Measurements from ENCODE around the gene PCBP3. TPM values are rescaled to one million over a fixed set of nuclear protein-coding genes. Genes with fewer than 3 reads are reported as not detected.

PCBP3 gene
- total RNA-seq, 6 experiments from 2014 or later: not detected

- Mint-ChIP-seq H3K4me3 (no peak overlapping the region), H3K4me1 (ENCODE audit: low read depth) (no peaks in the 10 kb centered on the region; the same call in none of the 2 replicates), H3K27ac (no peak overlapping the region), H3K9me3 (no peaks in the 10 kb centered on the region), H3K36me3 (ENCODE audit: low read depth) (no peaks in the 10 kb centered on the region), H3K27me3 (ENCODE audit: insufficient read depth) (peaks cover 11% of the 10 kb centered on the region)
- DNase-seq: no peak
- no peak for TF ChIP-seq CTCF (IDR thresholded peaks at IDR 0.05)
These were observed 279.1 kb downstream of the PCBP3 start for GRCh38 chr21:45922648-45923047.

- H3K27ac Mint-ChIP-seq: no peak overlapping the region
- no peaks in the 10 kb centered on the region for H3K9me3 Mint-ChIP-seq
- peak; percentile 74 for DNase-seq
- H3K4me1 Mint-ChIP-seq (ENCODE audit: low read depth): no peaks in the 10 kb centered on the region; the same call in 1 of the 2 replicates
- H3K36me3 Mint-ChIP-seq (ENCODE audit: low read depth): no peaks in the 10 kb centered on the region
- TF ChIP-seq CTCF (IDR thresholded peaks at IDR 0.05): peak; percentile 96
- no peak overlapping the region for H3K4me3 Mint-ChIP-seq
- H3K27me3 Mint-ChIP-seq (ENCODE audit: insufficient read depth): peaks cover 11% of the 10 kb centered on the region
These were observed 279.6 kb downstream of the PCBP3 start for GRCh38 chr21:45923146-45923545.

GRCh38 chr21:45926281-45926680 is 282.8 kb downstream of the PCBP3 start:
- Mint-ChIP-seq H3K27me3 (ENCODE audit: insufficient read depth) (peaks cover 7% of the 10 kb centered on the region), H3K36me3 (ENCODE audit: low read depth) (no peaks in the 10 kb centered on the region), H3K9me3 (no peaks in the 10 kb centered on the region), H3K27ac (no peak overlapping the region), H3K4me1 (ENCODE audit: low read depth) (no peaks in the 10 kb centered on the region; the same call in 1 of the 2 replicates), H3K4me3 (no peak overlapping the region)
- peak; percentile 58 for TF ChIP-seq CTCF (IDR thresholded peaks at IDR 0.05)
- DNase-seq: no peak

- no peak for TF ChIP-seq CTCF (IDR thresholded peaks at IDR 0.05)
- Mint-ChIP-seq H3K4me1 (ENCODE audit: low read depth) (no peaks in the 10 kb centered on the region; the same call in 1 of the 2 replicates), H3K9me3 (no peaks in the 10 kb centered on the region), H3K4me3 (no peak overlapping the region), H3K27ac (no peak overlapping the region), H3K36me3 (ENCODE audit: low read depth) (no peaks in the 10 kb centered on the region), H3K27me3 (ENCODE audit: insufficient read depth) (peaks cover 14% of the 10 kb centered on the region)
- DNase-seq: no peak
These were observed 283.5 kb downstream of the PCBP3 start for GRCh38 chr21:45927032-45927431.

GRCh38 chr21:45927851-45928850 is 284.6 kb downstream of the PCBP3 start:
- Mint-ChIP-seq H3K4me1 (ENCODE audit: low read depth) (no peaks in the 10 kb centered on the region), H3K36me3 (ENCODE audit: low read depth) (no peaks in the 10 kb centered on the region; the same call in 1 of the 2 replicates), H3K9me3 (no peaks in the 10 kb centered on the region), H3K27me3 (ENCODE audit: insufficient read depth) (peaks cover 25% of the 10 kb centered on the region), H3K27ac (no peak overlapping the region), H3K4me3 (no peak overlapping the region)
- no peak for DNase-seq
- no peak for TF ChIP-seq CTCF (IDR thresholded peaks at IDR 0.05)

Data from HFFc6 (cell line).